Stimulated activated CD8-positive, alpha-beta memory T cell treated with anti-CD3 and anti-CD28 coated beads, Interleukin-12 subunit alpha, Interleukin-12 subunit beta, amount 100 ng/mL, for 24 hours (primary cell): Measurements from ENCODE around the gene SMPD1.

Experiments used
- DNase-seq: peaks from one replicate; pipeline ENCODE4 v3.0.0-alpha.2; 2020; ENCODE audit errors: extremely low read depth

Gene SMPD1

DNA sequence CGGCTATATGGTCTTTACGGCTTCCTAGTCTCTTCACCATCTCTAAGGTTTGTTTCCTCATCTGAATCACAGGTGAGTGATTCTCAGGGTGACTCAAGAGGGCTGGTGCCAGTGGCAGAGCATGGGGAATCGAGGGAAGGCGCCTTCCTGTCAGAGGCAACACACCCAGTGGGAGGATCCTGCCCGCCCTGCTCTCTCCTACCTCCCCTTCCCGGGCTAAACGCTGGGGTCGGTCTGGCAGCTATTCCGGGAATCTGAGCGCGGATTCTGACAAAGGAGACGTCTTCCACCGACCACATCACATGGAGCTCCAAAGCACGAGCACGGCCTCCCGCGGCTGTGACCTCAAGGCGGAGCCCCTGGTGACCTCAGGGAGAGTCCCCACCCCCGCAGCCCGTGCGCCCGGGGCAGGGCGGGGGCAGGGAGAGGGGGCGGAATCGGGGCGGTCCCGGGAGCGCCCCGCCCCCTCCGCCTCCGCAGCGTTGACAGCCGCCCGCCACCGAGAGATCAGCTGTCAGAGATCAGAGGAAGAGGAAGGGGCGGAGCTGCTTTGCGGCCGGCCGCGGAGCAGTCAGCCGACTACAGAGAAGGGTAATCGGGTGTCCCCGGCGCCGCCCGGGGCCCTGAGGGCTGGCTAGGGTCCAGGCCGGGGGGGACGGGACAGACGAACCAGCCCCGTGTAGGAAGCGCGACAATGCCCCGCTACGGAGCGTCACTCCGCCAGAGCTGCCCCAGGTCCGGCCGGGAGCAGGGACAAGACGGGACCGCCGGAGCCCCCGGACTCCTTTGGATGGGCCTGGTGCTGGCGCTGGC is at the start of gene SMPD1:
Gene SMPD1 (plus strand): TSS at position 570 of the 813 bp plus-strand sequence. CDS start 125 bp downstream, at position 695.
- DNase-seq = peak; percentile 77

DNA sequence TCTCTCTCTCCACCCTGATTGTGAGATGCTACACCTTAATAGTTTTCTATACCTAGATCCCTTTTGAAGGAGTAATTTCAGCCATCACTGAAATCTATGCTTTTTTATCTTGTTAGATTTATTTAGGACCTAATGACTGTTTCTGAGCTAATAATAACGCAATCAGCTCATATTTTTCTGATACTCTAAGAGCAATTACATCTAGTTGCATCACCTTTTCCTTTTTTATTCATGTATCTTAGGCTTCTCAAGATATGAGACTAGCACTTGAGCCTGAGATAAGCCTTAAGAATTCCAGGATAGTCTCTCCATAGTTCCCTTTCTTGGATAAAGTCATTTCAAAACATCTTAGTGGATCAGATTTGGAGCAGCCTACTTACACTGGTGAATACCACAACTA is 44.9 kb upstream of the SMPD1 start:
- no peak for DNase-seq

DNA sequence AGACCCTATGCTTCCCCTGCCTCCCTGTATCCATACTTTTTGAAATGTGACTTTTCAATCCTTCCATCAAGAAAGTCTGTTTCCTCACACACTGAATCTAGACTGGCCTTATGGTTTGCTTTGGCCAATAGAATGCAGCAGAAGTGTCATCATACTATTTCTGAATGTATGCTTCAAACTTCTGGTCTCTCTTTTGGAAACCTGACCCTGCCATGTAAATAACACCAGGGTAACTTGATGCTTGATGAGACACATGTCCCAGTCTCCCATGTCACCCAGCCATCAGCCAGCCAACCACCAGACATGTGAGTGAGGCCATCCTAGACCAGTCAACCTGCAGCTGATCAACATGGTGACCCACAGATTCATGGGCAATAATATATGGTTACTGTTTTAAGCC is 40.2 kb upstream of the SMPD1 start:
- DNase-seq = no peak

DNA sequence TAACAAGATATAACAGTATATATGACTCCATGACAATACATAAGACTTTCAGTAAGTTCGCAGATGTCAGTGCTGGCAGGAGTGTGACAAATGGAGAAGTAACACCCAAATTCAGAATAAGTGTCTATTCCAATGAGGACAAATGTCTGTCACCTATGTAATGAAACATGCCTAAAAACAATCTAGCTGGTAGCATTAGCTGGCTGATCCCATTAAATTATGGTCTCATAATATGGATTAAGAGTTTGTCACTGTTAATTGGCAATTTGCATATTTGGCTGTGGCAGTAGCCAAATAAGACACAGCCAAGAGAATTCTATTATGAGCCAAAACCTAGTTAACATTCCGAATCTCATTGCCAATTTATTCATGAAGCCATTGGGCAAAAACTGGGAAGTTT is 39.8 kb upstream of the SMPD1 start:
- no peak for DNase-seq

DNA sequence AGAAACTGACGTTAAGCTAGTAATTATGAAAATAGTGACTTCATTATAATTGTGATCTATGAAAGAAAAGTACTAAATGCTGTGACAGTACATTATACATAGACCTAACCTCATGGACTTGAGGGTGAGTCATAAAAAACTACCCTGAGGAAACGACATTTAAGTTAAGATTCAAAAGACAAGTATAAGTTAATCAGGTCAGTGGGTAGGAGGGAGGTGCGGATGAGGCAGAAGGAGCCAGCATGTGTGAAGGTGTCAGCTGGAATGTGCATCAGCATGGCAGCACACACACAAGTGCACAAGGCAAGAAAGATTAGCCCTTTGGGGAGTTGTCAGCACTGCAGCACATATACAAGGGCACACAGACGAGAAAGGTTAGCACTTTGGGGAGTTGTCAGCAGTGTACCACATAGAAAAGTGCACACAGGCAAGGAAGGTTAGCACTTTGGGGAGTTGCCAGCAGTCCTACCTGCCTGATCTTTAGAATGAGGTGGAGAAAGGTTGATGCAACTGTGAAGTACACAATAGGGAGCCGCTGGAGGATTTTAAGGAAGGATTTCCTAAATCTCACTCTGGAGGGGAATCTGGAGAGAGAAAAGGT is 38.4 kb upstream of the SMPD1 start:
- DNase-seq = no peak

DNA sequence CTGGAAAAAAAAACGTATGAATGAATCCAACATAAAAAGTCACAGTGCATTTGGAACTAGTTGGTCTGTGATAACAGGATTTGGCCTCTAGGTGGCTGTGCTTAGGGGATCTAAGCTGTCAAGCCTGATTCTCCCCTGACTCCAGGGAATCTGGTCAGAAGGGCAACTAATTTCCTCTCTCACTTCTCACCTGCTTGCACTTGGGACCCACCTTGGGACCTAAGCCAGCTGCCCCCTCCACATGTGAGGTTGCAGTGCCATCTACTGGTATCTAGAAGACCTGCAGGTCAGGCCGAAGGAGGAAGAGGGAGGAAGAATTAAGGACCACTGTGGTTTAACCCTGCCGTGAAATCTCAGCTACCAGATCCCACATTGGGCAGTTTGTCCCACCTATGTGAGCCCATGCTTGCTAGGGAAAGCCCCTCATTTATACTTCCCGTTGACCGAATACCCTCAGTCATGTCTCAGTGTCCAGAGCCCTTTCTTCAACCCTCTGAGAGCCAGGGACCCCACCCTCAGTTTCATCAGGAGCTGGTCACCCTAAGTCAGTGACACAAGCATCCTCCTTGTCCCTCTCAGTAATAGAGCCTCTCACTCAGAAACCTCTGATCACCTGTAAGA is 36.8 kb upstream of the SMPD1 start:
- peak; percentile 19 for DNase-seq

DNA sequence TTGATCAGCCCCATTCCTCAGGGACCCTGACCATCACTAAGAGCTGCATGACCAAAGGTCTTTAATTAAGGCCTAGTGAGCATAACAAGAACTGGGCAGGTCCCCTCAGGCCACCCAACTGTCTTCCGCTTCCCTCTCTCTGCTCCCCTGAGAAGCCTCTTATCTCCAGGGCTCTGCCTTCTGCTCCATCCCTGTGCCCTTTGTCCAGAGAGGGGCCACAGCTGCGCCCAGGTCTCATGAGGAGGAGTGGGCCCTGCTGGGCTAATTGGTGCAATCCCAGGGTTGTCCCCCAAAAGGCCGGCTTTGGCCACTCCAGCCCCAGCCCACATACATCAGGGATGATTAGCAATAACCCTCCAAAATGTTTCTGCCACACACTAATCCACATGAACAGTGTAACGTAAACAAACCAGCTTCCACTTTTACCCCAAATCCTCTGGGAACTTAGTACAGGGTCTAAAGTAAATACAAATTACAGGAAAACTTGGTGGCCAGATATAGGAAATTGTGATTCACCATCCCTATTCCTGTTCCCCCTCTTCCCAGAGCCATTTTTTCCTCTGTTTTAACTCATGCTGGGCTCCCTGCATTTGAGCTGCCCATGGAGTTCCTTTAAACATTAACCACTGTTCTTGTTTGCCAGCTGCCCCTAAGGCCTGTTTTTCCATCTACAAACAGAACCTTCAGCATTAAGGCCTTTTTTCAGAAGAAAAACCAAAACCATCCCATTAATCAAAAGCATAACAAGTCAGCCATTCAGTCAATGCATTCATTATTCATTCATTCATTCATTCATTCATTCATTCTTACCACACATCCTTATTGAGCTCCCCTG is 35.4 kb upstream of the SMPD1 start:
- no peak for DNase-seq

DNA sequence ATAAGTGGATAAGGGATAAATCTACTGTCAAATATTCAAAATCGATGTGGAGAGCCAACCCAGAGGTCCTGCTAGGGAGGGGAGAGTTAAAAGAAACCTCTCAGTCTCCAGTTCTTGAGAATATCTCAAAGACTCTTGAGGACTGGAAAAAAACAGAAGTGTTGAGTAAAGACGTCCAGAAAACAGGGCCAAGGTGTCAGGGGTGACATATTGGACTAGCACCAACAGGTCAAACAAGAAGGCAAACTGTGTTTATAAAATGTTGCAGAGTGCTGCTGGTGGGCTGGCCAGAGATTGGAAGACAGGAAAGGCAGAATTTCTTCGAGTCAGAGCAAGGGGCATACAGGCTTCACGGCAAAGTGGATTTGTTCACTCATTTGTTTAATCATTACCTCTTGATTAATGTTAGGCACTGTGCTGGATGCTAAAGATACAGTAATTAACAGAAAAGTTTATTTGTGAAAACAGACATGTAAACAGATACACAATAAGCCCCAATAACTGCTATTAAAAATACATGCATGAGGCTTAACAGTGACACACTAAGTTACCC is 33.7 kb upstream of the SMPD1 start:
- DNase-seq = no peak

DNA sequence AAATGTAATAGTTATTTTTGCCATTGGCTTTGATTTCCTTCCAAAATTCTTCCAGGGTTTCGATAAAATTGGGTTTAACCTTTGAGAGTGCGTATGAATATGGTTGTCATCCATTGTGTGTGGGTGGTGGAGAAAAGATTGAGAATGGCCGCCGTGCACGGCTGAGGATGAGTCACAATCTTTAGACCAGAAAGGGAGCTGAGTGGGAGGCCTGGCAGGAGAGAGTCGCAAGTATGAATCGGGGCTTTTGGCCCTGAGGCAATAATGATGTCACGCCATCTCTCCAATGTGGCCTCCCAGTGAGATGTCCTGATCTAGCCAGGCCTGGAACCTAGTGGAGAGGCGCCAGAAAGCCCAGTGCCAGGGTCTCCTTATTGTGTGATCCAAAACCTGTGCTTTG is 33.1 kb upstream of the SMPD1 start:
- no peak for DNase-seq

DNA sequence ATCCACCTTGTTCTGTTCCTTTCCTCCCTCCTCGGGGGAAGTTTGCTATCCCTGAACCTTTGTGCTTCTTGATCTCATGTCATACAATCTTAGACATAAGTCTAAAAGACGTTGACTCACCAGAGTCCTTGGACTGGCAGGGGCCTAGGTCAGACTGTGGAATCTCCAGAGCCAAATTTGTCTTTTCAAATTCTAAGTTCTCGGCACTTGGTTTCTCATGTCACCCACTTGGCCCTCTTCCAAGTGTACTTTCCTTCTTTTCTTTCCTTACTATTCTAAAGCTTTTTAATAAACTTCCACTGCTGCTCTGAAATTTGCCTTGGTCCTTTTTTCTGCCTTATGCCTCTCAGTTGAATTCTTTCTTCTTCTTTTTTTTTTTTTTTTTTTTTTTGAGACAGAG is 30.1 kb upstream of the SMPD1 start:
- DNase-seq = no peak

DNA sequence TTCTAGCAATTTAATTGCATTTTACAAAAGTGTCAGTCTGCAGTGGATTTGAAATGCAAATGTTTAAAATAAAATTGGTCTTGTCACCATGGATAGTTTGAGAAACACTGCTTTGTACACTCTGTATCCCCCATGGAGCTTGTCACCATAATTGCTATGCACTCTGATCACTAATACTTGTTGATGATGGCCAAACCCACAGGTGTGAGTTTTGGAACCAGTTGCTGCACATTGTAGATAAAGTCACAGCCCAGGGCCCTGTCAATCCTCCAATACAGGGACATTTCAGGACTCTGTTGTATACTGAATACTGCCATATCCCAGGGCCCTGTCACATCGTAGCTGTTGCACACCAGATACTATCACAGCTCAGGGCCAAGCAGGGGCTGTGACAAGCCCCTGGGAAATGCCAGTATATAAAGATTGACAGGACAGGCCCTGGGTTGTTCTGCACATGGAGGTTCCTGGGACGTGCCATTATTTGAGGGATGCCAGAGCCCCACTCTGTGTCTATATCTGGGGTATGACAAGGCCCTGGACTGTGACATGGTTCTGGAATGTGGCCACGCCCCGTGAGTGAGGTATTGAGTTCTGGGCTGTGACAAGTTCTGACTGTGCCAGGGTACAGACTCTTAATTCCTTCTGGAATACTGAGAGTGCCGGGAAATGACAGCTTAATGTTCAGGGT is 27.9 kb upstream of the SMPD1 start:
- no peak for DNase-seq

DNA sequence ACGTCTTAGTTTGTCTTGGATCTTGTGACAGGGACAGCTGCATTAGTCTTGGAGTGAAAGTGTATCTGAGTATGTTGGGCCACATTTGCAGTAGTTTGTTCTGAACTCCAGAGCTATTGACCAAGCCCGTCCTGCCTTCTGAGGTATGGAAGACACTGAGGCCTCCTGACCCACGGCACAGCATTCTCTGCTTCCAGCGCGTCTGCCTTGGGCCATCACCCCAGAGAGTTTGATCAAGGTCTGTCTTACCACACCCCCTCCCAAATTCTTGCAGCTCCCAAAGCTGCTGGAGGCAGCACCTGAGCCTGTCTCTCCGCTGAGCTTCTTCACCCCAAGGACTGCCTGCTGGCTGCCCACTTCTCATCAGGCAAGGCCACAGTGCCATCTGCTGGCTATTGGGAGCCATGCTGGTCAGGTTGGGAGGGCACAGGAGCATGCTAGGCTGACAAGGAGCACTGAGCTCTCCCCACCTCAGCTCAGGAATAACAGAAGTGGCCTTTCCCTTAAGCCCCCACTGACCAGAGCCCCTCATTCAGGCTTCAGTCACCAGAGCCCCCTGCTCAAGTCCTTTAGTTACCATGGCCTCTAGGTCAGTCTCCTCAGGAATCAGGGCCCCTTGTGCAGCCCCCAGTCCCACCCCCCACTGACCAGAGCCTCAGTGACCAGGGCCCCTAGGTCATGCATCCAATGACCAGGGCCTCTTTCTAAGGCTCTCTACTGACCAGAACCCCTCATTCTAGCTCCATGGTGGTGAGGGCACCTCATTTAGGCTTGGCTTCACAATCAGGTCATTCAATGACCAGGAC is 27.2 kb upstream of the SMPD1 start:
- peak; percentile 31 for DNase-seq

DNA sequence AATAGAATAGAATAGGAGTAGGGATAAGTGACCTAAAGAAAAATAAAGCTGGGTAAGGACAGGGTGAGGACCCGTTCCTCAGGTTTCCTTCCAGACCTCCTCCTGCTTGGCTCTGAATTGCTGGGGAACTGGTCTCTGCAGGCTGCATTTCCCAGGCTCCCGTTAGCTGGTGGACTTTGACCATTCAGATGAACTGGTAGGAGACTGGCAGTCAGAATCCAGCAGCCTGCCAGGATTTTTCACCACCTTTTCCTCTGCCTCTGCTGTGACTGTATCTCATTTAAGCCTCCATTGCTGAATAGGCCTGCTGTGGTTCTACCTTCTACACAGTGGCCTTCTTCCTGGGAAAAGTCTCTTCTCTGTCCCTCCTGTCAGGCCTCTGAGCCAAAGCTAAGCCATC is 24.6 kb upstream of the SMPD1 start:
- DNase-seq = no peak

DNA sequence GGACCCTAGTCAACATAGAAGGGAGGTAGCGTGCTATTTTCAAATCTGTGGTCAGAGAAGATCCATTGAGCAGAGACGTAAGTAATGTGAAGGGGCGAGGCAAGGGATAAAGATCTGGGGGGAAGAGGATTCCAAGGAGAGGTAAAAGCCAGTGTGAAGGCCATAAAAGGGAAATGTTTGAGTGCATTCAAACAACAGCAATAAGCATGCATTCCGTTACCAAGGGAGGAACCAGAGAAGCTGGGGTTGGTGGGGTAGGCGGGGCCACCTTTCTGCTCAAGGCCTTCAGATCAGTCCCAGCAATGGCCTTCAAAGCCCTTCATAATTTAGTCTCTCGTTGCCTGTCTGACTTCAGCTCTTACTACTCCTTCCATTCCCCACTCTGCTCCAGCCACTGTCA is 18.4 kb upstream of the SMPD1 start:
- DNase-seq = no peak

DNA sequence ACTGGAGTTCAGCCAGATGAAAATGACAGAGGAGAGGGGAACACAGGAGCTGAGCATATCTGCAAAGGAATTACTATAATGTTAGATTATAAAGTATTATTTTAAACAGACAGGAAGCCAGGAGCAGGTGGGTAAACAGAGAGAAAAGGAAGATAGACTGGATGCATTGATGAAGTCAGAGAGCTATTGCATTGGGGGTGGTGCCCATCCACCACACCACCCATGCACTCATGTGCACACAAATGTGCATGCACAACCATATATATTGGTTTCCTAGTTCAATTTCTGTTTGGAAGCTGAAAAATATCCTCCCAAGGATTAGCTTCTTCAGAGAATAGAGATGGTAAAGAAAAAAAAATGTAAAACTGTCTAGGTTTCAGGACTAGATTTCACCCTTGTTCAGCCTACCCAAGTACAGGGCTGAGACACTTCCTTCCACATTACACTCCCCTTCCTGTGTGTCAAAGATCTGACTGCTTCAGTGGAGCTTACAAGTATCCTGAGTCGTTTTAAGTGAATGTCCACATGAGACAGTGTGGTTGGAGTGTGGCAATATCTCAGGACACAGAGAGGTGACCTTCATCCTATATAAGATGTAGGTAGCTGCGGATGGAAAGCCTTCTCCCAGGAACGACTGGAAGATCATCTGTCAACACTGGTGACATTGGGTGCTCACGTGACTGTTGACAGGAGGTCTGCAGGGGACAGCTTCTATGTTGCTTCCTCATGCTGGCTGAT is 12.2 kb upstream of the SMPD1 start:
- no peak for DNase-seq

DNA sequence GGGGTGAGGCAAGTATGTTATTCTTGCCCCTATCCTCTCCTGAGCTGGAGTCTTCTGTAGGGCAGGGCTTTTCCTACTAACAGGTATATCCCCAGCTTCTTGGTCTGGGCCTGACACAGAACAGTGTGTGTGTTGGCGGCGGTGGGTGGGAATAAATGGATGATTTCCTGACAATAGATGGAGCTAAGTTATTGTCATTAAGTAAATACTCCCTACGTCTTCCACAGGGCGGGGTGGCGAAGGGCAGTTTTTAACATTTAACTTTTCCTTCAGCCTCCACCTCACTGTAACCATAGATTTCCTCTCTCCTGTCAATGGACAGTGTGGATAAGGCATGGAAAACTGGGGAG is 11.7 kb upstream of the SMPD1 start:
- DNase-seq = no peak

DNA sequence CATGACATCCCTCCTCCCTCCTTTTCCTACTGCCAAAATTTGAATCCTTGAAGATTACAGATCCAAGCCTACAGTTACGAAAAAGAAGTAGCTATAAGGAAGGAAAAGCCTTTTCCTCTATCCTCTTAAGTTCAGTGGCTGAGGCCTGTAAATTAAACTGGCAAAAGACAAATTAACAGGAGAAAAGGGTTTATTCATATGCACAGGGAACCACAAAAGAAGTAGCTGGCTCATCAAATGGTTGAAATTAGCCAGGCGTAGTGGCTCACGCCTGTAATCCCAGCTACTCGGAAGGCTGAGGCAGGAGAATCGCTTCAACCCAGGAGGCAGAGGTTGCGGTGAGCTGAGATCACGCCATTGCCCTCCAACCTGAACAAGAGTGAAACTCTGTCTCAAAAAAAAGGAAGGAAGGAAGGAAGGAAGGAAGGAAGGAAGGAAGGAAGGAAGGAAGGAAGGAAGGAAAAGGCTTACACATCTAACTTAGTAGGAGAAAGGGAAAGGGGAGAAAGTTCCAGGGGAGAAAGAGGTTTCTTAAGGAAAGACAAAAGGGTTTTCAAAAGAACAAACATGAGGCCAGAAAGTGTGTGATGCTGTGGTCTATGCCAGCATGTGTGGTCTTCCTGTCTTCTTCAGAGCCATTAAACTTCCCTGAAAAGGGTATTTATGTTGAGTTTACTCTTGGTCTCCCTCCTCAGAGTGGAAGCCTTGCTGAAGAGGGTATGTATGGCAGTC is 5.1 kb upstream of the SMPD1 start:
- DNase-seq = no peak

DNA sequence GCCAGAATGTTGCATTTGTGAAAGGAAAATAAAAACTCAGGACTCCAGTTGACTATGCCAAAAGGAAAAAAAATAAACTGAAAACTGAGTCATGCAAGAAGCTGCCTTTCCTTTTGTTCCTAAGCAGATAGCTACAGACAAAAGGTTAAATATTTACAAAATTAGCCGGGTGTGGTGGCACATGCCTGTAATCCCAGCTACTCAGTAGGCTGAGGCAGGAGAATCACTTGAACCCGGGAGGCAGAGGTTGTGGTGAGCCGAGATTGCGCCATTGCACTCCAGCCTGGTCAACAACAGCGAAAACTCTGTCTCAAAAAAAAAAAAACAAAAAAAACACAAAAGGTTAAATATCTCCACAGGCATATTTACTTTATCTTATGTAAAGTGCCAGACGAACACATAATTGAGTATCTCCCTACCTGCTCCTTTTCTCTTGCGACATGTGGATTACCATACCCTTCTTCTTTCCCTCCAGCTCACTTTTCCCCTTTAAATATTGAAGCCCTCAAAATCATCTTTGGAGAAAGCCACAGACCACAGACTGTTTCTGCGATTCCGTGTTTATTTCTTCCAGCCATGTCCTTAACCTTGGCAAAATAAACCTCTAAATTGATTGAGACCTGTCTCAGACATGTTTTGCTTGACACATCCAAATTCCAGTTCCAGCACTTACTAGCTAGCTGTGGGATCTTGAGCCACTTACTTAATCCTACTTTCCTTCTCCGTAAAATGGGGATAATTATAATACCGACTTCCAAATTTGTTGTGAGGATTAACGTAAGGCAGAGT is 2.3 kb upstream of the SMPD1 start:
- DNase-seq = no peak
